Left forelimb (tissue), 1 donor: ENCODE results near the gene SLC12A3.
"Not testable (repeated sequence)": the region's sequence is repeated elsewhere in the genome, so short reads cannot be mapped to it uniquely, and the experiment has no call there.

Experiments used
- DNase-seq: peaks from one replicate; pipeline ENCODE4 v3.0.0-alpha.2; 2018; ENCODE audit warnings: low spot score

SLC12A3 gene

DNA sequence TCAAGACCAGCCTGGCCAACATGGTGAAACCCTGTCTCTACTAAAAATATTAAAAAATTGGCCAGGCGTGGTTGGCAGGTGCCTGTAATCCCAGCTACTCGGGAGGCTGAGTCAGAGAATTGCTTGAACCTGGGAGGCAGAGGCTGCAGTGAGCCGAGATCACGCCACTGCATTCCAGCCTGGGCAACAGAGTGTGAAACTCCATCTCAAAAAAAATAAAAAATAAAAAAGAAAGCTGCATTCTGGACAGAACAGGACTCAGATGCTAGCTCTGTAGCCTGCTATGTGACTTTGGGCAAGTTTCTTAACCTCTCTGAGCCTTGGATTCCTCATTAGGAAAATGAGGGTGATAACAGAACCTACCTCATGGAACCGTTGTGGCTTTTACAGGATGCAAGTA, 3.8 kb downstream of the SLC12A3 start:
- DNase-seq = not testable (repeated sequence)

DNA sequence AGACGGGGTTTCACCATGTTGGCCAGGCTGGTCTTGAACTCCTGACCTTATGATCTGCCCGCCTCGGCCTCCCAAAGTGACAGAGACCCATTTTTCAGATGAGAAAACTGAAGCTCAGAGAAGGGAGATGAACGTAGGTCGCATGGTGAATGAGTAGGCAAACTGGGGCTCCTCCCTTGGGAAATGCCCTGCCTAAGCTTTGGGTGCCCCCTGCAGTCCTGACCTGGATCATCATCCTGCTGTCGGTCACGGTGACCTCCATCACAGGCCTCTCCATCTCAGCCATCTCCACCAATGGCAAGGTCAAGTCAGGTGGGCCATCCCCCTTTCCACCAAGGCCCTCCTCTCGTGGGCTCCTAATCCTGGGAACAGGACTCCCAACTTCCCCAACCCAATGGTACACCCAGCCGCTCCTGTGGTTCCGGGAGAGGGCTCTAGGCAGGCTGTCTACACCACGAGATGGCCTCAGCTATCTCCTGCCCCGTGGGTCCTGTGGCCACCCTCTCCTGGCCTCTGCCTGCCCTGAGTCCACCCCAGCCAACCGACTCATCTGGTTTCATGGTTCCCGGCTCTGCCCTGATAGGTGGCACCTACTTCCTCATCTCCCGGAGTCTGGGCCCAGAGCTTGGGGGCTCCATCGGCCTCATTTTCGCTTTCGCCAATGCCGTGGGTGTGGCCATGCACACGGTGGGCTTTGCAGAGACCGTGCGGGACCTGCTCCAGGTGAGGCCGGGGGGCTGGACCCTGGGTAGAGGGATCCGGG, 4.7 kb downstream of the SLC12A3 start:
- DNase-seq = no peak

DNA sequence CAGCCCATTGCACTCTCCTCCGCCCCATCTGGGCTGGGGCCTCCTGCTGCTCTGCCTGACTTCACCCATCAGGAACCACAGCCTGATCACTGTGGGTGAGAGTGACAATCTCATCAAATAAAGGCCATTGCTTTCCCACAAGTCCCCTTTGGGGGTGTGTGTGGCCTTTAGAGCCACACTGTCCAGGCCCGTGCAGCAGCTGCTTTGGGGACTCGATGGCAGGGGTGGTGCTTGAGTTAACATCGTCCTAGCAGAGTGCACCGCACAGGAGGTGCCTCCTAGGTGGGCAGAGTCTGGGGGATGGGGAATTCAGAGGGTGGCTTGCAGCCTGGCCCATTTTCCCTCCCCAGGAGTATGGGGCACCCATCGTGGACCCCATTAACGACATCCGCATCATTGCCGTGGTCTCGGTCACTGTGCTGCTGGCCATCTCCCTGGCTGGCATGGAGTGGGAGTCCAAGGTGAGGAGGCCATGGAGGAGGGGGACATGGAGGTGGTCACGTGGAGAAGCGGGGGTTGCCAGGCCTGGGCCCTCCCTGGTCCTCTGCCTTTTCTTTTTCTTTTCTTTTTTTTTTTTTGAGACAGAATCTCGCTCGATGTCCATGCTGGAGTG, 5.4 kb downstream of the SLC12A3 start:
- DNase-seq = no peak

DNA sequence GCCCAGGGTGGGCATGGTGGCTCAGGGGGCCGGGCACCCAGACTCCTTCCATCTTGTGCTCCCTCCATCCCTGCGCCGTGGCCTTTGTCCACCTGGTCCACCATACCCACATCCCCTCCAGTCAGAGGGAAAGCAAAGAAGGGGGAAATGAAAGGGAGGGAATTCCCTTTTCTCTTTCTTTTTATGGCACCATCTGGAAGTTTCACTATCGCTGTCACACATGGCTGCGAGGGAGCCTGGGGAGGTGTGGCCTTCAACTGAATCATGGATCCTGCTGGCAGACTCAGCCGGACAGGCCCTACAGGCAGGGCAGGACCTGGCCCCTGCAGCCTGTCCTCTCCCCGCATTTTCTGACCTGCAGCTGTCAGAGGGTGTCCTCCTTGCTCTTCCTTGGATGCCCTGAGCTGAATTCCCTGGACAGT, 6.2 kb downstream of the SLC12A3 start:
- DNase-seq = no peak

DNA sequence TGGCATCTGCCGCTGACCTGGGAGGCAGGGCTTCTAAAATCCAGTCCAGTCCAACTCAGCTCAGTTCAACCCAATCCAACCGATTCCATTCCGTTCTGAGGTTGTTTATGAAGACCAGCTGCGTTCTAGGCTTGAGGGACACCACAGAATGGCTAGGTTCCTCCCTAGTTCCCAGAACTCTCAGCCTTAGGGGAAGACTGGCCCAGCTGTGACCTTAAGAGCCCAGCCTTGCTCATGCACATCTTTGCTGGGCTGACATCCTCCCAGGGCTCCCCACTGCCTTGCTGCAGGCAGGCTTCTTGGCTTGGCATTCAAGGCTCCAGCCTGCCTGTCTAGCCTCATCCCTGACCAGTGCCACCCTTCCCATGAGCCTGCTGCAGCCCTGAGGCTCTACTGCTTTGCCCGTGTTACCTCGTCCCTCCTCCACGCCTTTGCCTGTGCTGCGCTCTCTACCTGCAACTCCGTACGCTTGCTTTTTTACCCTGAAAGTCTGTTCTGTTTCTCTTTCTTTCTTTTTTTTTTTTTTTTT, 7.9 kb downstream of the SLC12A3 start:
- no peak for DNase-seq

DNA sequence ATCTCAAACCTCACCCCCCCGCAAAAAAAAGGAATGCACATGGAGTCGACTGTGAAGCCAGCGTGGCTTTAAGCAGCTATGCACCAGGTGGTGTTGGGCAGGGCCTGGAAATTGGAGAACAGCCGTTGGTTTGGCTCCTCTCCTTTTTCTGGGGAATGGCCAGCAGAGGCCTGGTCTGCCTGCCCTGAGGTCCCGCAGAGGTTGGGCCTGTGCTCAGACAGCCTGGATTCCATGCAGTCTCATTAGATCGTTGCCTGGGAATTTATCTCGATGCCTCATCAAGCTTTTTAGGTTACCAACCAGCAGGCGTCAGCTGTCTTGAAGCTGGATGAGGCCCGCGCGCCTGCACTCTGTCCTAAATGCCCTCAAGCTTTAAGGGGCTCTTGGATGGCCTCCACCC, 9.8 kb downstream of the SLC12A3 start:
- no peak for DNase-seq

DNA sequence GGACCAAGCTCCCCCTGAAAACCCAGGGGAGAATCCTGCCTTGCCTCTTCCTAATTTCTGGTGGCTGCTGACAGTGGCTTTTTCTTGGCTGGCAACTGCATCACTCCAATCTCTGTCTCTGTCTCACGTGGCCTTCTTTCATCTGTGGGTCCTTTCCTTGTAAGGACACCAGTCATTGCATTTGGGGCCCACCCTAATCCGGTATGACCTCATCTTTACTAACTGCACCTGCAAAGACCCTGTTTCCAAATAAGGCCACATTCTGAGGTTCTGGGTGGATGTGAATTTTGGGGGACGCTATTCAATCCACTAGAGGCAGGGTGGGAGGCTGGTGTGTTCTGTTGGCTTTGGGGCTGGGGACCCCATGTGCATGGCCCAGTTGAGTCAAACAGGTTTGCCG, 11.0 kb downstream of the SLC12A3 start:
- DNase-seq = no peak

DNA sequence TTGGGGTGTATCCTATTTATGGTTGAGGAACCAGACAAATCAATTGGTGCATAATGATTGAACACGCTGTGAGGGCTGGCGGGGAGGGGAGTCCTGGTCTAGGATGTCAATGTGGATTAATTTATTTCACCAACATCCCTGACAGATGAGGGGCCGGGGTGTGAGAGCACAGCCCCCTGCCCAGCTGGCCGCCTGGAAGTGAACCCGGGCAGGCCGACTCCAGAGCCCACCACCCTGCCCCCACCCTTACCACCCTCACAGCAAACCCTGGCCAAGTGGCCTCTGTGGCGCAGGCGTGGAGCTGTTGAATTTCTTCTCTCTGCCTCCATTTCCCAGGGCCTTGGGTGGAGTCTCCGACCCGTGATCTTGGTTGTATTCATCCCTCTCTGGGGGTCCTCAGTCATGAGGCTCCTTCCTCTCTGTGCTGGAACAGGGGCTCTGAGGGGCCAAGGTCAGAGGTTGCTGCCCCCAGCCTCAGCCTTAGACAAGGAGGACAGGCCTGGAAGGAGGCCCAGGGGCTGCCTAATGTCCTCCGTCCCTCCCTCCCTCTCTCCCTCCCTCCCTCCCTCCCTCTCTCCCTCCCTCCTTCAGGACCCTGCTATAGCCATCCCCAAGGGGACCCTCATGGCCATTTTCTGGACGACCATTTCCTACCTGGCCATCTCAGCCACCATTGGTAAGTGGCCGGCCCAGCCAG, 12.6 kb downstream of the SLC12A3 start:
- no peak for DNase-seq

DNA sequence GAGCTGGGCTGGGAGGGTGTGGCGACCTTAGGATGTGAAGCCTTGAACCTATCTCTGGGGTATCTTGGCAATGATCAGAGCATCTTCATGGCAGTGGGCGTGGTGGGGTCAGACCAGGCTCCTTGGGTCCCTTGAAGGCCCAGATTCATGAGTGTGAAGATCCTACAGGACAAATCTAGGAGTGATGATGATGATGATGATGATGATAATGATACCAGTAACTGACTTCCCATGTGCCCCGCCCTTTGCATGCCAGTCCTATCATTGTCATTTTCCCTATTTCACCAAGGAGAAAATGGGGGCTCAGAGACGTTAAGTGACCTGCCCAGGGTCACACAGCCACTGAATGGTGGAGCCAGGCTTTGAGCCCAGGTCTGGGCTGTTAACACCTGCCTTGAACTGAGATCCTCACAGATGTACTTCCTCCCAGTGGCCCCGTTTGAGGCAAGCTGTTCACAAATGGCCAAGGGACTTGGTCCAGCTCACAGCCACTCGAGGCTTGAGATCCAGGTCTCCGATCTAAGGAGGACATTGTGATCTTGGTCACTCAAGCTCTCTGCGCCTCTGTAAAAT, 13.4 kb downstream of the SLC12A3 start:
- DNase-seq = no peak

DNA sequence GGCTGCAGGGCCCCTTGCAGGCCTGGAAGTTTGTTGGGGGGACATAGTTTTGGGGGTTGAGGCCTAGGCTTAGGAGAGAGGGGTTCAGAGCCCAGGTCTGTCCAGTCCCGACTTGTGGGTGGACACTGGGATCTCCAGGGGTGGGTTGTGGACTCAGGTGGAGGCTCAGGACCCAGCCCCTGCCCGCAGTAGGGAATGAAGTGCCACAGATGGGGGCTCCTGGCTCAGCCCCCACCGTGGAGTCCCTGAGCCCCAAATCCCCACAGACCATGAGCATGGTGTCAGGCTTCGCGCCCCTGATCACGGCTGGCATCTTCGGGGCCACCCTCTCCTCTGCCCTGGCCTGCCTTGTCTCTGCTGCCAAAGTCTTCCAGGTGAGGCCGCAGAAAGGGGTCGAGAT, 14.3 kb downstream of the SLC12A3 start:
- DNase-seq = no peak

DNA sequence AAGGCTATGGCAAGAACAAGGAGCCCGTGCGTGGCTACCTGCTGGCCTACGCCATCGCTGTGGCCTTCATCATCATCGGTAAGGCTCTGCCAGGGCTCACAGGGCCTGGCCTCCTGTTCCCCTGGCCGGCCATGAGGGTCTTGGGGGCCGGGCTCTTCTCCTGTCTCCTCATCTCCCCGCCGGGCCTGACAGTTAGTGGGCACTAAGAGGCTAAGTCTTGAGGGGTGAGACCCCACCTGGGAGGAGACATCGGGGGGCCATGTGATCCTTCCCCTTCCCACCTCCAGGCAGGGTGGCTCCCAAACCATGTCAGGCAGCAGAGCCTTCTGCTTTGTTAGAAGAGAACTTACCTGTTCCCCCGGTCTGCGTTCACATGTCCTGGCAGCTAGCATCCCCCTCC, 15.2 kb downstream of the SLC12A3 start:
- no peak for DNase-seq

DNA sequence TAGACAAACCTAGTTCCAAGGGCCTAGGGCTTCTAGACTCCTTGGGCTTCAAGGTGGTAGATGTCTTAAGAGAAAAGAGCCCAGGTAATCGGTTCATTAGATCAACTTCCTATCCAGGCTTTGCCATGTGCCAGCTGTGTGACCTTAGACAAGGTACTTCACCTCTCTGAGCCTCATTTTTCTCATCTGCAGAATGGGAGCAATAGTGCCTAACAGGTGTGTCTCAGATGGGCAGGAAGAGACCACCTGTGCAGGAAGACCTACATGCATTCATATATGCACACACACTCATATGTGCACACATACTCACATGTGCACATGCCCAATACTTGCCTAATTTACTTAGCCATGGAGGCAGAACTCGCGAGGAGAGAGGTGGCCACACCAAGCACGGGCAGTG, 15.7 kb downstream of the SLC12A3 start:
- DNase-seq = no peak

DNA sequence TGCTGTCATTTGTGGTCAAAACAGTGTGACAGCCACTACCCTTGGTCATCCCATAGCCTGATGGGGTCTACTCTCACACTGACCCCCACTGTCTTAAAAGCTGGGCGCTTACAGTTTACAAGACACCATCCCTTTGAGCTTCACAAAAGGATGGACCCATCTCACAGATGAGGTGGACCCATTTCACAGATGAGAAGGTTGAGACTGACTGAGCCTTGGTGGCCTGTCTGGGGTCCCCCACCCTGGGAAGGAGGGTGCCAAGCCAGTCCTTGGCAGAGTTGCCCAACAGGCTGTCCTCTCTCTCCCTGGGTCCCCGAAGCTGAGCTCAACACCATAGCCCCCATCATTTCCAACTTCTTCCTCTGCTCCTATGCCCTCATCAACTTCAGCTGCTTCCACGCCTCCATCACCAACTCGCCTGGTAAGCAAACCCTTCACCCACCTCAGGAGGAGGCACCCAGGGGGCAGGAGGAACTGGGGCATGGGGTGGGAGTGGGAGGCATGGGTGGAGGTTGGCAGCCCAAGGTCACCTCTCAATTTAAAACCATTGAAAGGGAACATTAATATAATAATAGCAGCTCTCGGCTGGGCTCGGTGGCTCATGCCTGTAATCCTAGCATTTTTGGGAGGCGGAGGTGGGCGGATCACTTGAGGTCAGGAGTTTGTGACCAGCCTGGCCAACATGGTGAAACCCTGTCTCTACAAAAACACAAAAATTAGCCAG, 17.2 kb downstream of the SLC12A3 start:
- DNase-seq = no peak

DNA sequence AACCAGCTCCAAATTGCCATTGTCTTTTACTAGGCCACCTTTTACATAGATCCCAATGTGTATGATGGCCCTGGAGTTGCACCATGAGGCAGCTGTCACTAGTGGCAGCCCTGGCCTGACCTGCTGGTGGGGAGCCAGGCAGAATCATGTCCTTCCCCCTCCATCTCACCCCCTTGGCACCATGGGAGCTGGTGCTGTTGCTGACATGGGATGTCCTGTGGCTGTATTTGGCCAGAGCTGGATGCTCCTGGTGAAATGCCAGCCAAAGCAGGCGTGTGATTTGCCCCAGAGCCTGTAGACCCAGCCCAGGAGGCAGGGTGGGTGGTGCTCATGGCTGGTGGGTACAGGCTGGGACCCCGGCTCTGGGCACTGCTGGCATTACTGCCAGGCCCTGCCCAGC, 18.6 kb downstream of the SLC12A3 start:
- DNase-seq = no peak

DNA sequence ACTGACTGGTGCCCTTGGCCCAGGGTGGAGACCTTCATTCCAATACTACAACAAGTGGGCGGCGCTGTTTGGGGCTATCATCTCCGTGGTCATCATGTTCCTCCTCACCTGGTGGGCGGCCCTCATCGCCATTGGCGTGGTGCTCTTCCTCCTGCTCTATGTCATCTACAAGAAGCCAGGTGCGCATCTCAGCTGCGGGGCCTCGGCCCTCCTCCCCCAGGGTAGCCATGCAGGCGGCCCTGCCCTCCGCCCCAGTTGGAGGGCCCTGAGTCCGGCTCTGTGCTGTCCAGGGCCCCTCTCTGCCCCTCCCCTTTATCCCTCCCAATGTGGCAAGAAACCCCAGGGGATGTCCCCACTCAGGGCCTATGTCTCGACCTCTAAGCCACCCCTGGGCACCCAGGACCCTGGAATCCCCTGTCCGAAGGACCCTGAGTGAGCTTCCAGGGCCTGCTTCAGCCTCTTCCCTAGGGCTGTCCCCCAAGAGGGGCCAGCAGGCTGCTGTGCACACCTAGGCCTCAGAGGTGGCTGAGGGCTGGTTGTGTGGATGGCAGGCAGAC, 19.1 kb downstream of the SLC12A3 start:
- DNase-seq = no peak

DNA sequence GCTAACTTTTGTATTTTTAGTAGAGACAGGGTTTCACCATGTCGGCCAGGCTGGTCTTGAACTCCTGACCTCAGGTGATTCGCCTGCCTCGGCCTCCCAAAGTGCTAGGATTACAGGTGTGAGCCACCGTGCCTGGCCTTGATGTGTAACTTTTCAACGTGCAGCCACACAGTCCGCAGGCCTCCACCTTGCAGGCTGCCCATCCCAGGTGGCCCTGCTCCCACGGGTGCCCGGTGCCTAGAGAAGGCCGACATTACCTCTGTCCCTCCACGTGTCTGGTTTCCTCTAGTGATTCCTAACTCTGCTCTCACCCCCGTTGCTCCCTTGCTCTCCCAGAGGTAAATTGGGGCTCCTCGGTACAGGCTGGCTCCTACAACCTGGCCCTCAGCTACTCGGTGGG, 19.9 kb downstream of the SLC12A3 start:
- not testable (repeated sequence) for DNase-seq

DNA sequence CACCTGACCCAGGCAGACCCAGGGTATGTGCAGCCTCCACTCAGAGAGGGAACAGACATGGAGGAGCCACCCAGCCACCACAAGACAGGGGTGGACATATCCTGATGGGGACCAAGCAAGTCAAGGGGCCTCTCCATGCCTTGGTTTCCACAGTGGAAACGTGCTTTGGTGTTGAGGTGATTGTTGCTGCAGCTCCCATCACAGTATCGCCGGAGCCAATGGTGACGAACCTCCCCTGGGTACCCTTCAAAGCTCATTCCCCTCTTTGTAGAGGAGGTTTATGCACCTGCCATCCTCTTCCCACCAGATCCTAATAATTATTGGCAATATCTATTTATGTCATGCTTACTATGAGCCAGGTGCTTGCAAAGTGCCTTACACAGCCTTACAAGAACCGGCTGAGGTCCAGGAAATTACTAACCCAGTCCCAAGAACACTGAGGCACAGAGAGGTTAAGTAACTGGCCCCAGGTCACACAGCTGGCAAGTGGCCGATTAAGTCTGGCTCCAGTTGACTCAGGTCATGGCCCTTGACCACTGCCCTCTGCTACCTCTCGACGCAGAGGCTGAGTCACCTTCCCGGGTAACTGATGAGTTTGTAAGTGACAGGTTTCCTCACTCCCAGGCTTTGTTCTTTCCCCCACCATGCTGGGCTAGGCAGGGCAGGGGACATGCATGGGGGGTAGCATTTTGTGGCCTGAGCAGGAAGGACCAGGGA, 20.6 kb downstream of the SLC12A3 start:
- DNase-seq = no peak

DNA sequence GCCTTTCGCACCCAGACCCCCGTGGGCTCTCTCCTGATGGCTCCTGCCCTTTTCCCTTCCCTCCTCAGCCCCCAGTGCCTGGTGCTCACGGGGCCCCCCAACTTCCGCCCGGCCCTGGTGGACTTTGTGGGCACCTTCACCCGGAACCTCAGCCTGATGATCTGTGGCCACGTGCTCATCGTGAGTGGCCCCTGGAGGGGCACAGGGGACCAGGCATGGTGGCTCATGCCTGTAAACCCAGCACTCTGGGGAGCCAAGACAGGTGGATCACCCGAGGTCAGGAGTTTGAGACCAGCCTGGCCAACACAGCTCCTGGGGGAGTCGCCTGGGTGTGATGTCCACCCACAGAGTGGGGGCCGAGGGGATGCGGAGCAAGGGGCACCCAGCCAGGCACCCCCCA, 21.3 kb downstream of the SLC12A3 start:
- DNase-seq = no peak

DNA sequence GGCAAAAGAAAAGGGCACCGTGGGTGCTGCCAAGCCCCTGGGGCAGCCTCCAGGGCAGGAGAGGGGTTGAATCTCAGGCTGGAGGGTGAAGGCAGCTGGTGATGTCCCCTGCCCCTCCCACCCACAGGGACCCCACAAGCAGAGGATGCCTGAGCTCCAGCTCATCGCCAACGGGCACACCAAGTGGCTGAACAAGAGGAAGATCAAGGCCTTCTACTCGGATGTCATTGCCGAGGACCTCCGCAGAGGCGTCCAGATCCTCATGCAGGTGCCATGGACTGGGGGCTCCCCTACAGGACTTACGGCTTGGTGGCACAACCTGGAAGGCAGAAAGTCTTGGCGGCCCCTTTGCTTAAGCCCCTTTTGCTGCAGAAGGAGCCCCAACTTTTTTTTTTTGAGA, 21.8 kb downstream of the SLC12A3 start:
- DNase-seq = no peak

DNA sequence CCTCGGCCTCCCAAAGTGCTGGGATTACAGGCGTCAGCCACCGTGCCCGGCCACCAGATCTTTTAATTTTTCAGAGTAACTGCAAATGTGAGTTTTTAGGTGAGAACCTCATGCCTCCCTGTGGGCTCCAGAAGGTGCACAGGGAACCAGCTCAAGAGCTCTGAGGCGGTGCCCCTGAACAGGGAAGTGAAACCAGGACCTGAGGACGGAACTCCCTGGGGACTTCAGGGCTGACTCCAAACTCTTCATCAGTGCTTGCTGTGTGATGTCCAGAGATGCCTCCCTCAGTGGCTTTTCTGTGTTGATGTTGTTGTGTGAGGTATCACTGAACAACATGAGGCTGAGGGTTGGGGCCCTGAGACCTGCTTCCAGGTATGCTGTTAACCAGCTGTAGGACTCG, 23.8 kb downstream of the SLC12A3 start:
- DNase-seq = no peak

DNA sequence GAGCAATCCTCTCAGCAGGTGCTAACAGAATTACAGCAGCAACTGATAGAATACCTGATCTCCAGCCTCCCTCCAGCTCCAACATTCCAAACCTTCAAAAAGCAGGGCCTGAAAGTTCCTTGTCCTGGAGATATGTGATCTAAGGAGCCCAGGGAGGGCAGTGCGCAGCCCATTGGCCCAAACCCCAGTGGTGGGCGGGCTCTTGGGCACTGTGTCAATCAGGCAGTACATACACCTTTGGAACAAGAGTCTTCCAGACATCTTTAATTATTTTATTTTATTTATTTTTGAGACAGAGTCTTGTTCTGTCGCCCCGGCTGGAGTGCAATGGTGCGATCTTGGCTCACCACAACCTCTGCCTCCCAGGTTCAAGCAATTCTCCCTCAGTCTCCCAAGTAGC, 24.2 kb downstream of the SLC12A3 start:
- DNase-seq = no peak
